ENCODE measurements around the gene SLC39A7. TPM values are rescaled to one million over a fixed set of nuclear protein-coding genes. Genes with fewer than 3 reads are reported as not detected.

SLC39A7 gene
- total and polyA plus RNA-seq, 2 of the 13 experiments (the other 11 are each of a cell fraction or from before 2014, with no cell fraction given), result 142 to 229 TPM

GRCh38 chr6:33213166-33213988 is 12.7 kb downstream of the SLC39A7 start:
- Histone ChIP-seq H3K4me2 (ENCODE audit: low read depth, low read length) (peak overlapping the region; percentile 82), H3K4me3 (replicated peaks in 1 of 3; ENCODE audit: insufficient read depth in 1 of 3, low read depth in 2 of 3, low read length in 3 of 3) (peak overlapping the region; percentile 36 to 66 (median 50)), H3K9ac (ENCODE audit: insufficient read depth, low read depth, low read length) (peak overlapping the region; percentile 50), H3K27me3 (ENCODE audit: control insufficient read depth in 1 of 2, insufficient read depth in 2 of 2, low read length in 2 of 2) (peaks cover 9 to 46% of the 10 kb centered on the region in 2 experiments; a peak in 4 of 5 replicates), H2AFZ (ENCODE audit: low read length) (no peak overlapping the region), H3K4me1 (ENCODE audit: insufficient read depth, low read length) (peaks cover 31% of the 10 kb centered on the region), H3K79me2 (ENCODE audit: insufficient read depth, low read length) (no peaks in the 10 kb centered on the region), H3K36me3 (replicated peaks in 1 of 2; ENCODE audit: control insufficient read depth in 1 of 2, insufficient read depth in 2 of 2, low read length in 2 of 2) (peaks cover 2 to 9% of the 10 kb centered on the region in 2 experiments; a peak in 4 of 5 replicates), H3K27ac (ENCODE audit: extremely low read length, insufficient read depth, low read length) (no peak overlapping the region), H3K9me3 (ENCODE audit: low read length) (no peaks in the 10 kb centered on the region), H4K20me1 (ENCODE audit: insufficient read depth, low read length) (no peaks in the 10 kb centered on the region)
- in situ Hi-C loops (cut with HindIII; ENCODE audit: extremely low pct_ligation_motif_present, low pct_unique_long_range_greater_than_20kb) (no loop called here), intact Hi-C loops (cut with micrococcal nuclease; ENCODE audit: unreplicated experiment) (no loop called here)
- WGBS (ENCODE audit: low lambda C conversion rate), result 21% methylated on average over 42 of the region's 43 CpGs
- DNase-seq (ENCODE audit: low spot score), result no peak
- ChIA-PET POLR2A (interaction anchor here (1.4 kb wide), 1 partner anchor 35 kb away, joined by 6 read pairs; no protein-coding TSS in a partner anchor), CTCF (ENCODE audit: low intra/inter-chr PET ratio, low total read pairs) (interaction anchor here (1.2 kb wide), 1 partner anchor 16 kb away, joined by 3 read pairs; no protein-coding TSS in a partner anchor)
- FAIRE-seq, result no peak
- BruUV-seq (replicated peaks), result no TSS peak
- peak; percentile 25 for ATAC-seq
- peak; percentile 66; the same call in 1 of the 2 replicates for TF ChIP-seq ZNF800 (CRISPR knock-in tag; IDR thresholded peaks at IDR 0.05)
- TF ChIP-seq ZNF232 (CRISPR knock-in tag; IDR thresholded peaks at IDR 0.05; ENCODE audit: borderline replicate concordance), result peak; percentile 62; the same call in 1 of the 2 replicates
- no peak for TF ChIP-seq ATRX (CRISPR knock-in tag; IDR thresholded peaks at IDR 0.05; ENCODE audit: borderline replicate concordance)
- TF ChIP-seq KDM2A (CRISPR knock-in tag; IDR thresholded peaks at IDR 0.05; ENCODE audit: borderline replicate concordance, low read depth), result peak; percentile 98
- TF ChIP-seq ZSCAN21 (CRISPR knock-in tag; IDR thresholded peaks at IDR 0.05; ENCODE audit: borderline replicate concordance), result peak; percentile 23; the same call in 1 of the 2 replicates
- peak; percentile 39; the same call in 1 of the 2 replicates for TF ChIP-seq MED1 (CRISPR knock-in tag; IDR thresholded peaks at IDR 0.05)
- TF ChIP-seq ZNF263 (CRISPR knock-in tag; IDR thresholded peaks at IDR 0.05), result peak; percentile 45; the same call in 1 of the 2 replicates
- 0 out of 2 replicates have a peak, but pooled peaks have one; percentile 19 for TF ChIP-seq ZNF205 (CRISPR knock-in tag; IDR thresholded peaks at IDR 0.05)
- no peak for TF ChIP-seq ZNF484 (CRISPR knock-in tag; IDR thresholded peaks at IDR 0.05; ENCODE audit: borderline replicate concordance, low read depth)
- TF ChIP-seq EZH2 (conservative IDR thresholded peaks at IDR 0.05; ENCODE audit: low read depth, low read length), result 0 out of 2 replicates have a peak, but pooled peaks have one; percentile 32
- TF ChIP-seq, protein P1, sequence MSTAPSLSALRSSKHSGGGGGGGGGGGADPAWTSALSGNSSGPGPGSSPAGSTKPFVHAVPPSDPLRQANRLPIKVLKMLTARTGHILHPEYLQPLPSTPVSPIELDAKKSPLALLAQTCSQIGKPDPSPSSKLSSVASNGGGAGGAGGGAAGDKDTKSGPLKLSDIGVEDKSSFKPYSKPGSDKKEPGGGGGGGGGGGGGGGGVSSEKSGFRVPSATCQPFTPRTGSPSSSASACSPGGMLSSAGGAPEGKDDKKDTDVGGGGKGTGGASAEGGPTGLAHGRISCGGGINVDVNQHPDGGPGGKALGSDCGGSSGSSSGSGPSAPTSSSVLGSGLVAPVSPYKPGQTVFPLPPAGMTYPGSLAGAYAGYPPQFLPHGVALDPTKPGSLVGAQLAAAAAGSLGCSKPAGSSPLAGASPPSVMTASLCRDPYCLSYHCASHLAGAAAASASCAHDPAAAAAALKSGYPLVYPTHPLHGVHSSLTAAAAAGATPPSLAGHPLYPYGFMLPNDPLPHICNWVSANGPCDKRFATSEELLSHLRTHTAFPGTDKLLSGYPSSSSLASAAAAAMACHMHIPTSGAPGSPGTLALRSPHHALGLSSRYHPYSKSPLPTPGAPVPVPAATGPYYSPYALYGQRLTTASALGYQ (CRISPR knock-in tag; IDR thresholded peaks at IDR 0.05), result 0 out of 2 replicates have a peak, but pooled peaks have one; percentile 36
- peak; percentile 63; the same call in 1 of the 2 replicates for TF ChIP-seq ZFP91 (CRISPR knock-in tag; IDR thresholded peaks at IDR 0.05; ENCODE audit: borderline replicate concordance)
- peak; percentile 30 for TF ChIP-seq SRSF1 (optimal IDR thresholded peaks at IDR 0.05; ENCODE audit: low read depth, low read length)
- TF ChIP-seq ZNF780A (CRISPR knock-in tag; IDR thresholded peaks at IDR 0.05), result 0 out of 2 replicates have a peak, but pooled peaks have one; percentile 31
- 0 out of 2 replicates have a peak, but pooled peaks have one; percentile 42 for TF ChIP-seq KLF12 (CRISPR knock-in tag; IDR thresholded peaks at IDR 0.05; ENCODE audit: borderline replicate concordance)
- 0 out of 2 replicates have a peak, but pooled peaks have one; percentile 13 for TF ChIP-seq ZBTB7A (CRISPR knock-in tag; IDR thresholded peaks at IDR 0.05)
- peak; percentile 51 for TF ChIP-seq POLR2G (IDR thresholded peaks at IDR 0.05; ENCODE audit: low read depth, low read length)
